ENCODE data around the gene MINDY1.

Gene MINDY1

DNA sequence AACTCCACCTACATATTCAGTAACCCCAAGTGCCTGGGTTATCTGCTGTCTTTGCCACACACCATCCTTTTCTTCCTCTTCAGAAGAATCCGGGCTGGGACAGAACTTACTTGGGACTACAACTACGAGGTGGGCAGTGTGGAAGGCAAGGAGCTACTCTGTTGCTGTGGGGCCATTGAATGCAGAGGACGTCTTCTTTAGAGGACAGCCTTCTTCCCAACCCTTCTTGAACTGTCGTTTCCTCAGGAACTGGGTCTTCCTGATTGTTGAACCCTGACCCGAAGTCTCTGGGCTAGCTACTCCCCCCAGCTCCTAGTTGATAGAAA lies 42.6 kb downstream of the MINDY1 start:
- no peak for DNase-seq

- DNase-seq: no peak
These were observed 43.2 kb downstream of the MINDY1 start for GRCh38 chr1:150963321-150964163.

GRCh38 chr1:150961756-150962155 lies 44.9 kb downstream of the MINDY1 start:
- no peak for DNase-seq

GRCh38 chr1:150960646-150961045 lies 46.1 kb downstream of the MINDY1 start:
- DNase-seq: no peak

DNA sequence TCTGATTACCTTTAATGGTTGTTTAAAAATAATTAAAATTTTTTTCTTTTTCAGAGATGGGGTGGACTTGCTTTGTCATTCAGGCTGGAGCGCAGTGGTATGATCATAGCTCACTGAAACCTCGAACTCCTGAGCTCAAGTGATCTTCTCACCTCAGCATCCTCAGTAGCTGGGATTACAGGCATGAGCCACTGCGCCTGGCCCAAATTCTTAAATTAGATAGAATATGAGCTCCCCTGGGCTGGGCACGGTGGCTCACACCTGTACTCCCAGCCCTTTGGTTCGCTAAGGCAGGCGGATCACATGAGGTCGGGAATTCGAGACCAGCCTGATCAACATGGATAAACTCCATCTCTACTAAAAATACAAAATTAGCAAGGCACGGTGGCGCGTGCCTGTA lies 49.0 kb downstream of the MINDY1 start:
- no peak for DNase-seq

GRCh38 chr1:150955280-150955679 lies 51.4 kb downstream of the MINDY1 start:
- DNase-seq: no peak

DNA sequence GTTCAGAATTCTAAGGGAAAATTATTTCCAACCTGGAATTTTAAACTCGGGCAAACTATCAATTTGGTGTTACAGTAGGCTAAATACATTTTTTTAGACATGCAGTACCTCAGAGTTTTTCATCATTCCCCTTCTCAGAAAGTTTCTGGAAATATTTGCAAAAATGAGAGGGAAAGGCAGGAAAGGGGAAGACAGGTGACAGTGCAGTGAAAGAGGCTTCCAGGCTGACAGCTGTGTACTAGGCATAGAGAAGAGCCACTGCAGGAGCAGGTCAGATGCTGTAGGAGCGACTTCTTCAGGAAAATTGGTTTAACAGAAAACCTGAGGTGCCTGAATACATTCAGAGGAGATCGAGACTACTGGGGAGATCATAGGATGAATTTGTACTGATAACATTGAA lies 52.0 kb downstream of the MINDY1 start:
- DNase-seq: no peak

Data from fibroblast of skin of scalp (primary cell).